Panc1 (cell line): ENCODE data around the gene BRPF1.

Source experiments
- CTCF ChIP-seq: fragments of 450-650 bp; IDR thresholded peaks from 2 replicates; pipeline ENCODE4 v1.5.1; 2017; ENCODE audit warnings: mild to moderate bottlenecking
- POLR2AphosphoS5 ChIP-seq: IDR thresholded peaks from 2 replicates; pipeline ENCODE4 v1.6.1; 2012; ENCODE audit warnings: mild to moderate bottlenecking, low read depth, low read length, moderate library complexity
- REST ChIP-seq, 2 experiments: IDR thresholded peaks; 2 replicates each; pipeline ENCODE4 v1.6.1; 2011 to 2012; ENCODE audit warnings: low read depth in 2 of 2, control low read depth in 1 of 2, low read length in 1 of 2, mild to moderate bottlenecking in 1 of 2, moderate library complexity in 1 of 2; ENCODE audit not compliant: insufficient read depth in 1 of 2

- no peak for TF ChIP-seq CTCF
- no peak for TF ChIP-seq POLR2AphosphoS5
- no peak for TF ChIP-seq REST (IDR thresholded peaks at IDR 0.05; ENCODE audit: insufficient read depth in 1 of 2, low read depth in 2 of 2, low read length in 1 of 2)
Measured at GRCh38 chr3:9721015-9721699, 10.4 kb upstream of the BRPF1 start.
